ENCODE data around the gene ACTN1. TPM values are rescaled to one million over a fixed set of nuclear protein-coding genes. Genes with fewer than 3 reads are reported as not detected.

ACTN1 gene
- total RNA-seq, 4 donors from 2014 or later = 76.8 to 117 (median 94.0) TPM

DNA sequence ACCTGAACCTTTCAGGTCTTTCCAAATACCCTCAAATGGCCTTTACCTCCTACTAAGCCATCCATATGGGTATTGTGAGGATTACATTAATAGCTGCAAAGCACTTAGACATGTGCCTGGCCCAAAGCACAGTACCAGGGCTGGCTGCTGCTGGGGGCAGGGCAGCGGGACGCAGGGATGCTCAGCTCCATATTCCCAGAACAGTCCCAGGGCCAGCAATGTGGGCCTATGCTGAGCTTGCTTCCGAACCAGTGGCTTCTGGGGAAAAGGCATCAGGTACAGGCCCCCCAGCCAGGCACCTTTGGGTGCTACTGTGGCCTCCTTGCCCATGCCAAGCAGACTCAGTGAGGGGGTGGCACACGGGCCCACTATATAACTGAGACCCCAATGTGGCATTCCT is 10.4 kb downstream of the ACTN1 start:
- no peak for DNase-seq (ENCODE audit: low spot score in 2 of 2)
- TF ChIP-seq EP300 (IDR thresholded peaks at IDR 0.05) (no peak), POLR2A (IDR thresholded peaks at IDR 0.05) (no peak), POLR2AphosphoS5 (IDR thresholded peaks at IDR 0.05) (no peak), CTCF (IDR thresholded peaks at IDR 0.05) (no peak)
- H3K36me3 ChIP-seq = no peaks in the 10 kb centered on the region
- H3K4me1 ChIP-seq = peaks cover 69% of the 10 kb centered on the region
- no peaks in the 10 kb centered on the region for H3K27me3 ChIP-seq
- no peaks in the 10 kb centered on the region for H3K9me3 ChIP-seq
- WGBS = 71% methylated on average over 4 of the region's 4 CpGs
- no peak overlapping the region for H3K4me3 ChIP-seq
- H3K27ac ChIP-seq = no peak overlapping the region

DNA sequence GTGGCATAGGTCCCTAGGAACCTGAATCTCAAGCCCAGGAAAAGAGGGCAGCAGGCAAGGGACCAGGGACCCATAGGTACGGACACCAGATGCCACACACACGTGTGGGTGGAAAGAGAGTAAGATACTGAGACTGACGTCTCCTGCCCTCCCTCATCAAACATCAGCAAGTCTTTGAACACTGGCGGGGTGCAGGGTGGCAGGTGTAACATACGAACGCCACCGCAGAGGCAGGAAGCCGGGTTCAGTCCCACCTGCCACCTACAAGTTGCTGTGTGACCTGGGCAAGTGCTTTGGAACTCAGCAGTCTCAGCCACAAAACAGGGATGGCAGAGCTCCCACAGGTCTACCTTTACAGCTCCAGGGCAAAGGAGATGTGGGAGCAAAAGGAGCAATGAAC is 11.1 kb downstream of the ACTN1 start:
- 83% methylated on average over 8 of the region's 8 CpGs for WGBS
- peaks cover 69% of the 10 kb centered on the region for H3K4me1 ChIP-seq
- no peak overlapping the region for H3K4me3 ChIP-seq
- DNase-seq (ENCODE audit: low spot score in 2 of 2) = no peak
- TF ChIP-seq CTCF (IDR thresholded peaks at IDR 0.05) (no peak), POLR2A (IDR thresholded peaks at IDR 0.05) (no peak), EP300 (IDR thresholded peaks at IDR 0.05) (no peak), POLR2AphosphoS5 (IDR thresholded peaks at IDR 0.05) (no peak)
- H3K9me3 ChIP-seq = no peaks in the 10 kb centered on the region
- H3K36me3 ChIP-seq = no peaks in the 10 kb centered on the region
- no peaks in the 10 kb centered on the region for H3K27me3 ChIP-seq
- H3K27ac ChIP-seq = no peak overlapping the region

DNA sequence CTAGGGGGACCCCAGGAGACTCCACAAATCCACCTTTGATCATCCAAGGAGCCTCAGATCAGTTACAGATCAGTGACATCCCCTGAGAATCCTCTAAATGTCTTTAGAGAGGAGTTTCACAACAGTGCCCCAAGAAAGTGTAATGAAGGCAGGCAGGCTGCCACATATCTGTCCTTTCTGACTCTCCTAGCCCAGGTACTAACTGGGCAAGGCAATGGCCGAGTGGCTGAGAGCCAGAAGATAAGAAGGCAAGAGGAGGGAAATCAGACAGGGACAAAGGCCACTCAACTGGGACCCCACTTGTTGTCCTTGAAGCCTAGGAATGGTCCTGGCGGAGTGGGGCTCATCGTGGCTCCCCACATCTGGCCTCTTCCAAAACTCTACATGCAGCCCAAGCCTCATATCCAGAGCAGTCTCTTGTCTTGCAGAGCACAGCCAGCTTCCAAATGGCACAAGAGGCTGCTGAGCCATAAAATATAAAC is 11.6 kb downstream of the ACTN1 start:
- Histone ChIP-seq H3K36me3 (no peaks in the 10 kb centered on the region), H3K9me3 (no peaks in the 10 kb centered on the region), H3K27ac (peak overlapping the region; percentile 29), H3K27me3 (no peaks in the 10 kb centered on the region), H3K4me1 (peaks cover 69% of the 10 kb centered on the region), H3K4me3 (no peak overlapping the region)
- WGBS = 100% methylated on average over 3 of the region's 3 CpGs
- no peak for DNase-seq (ENCODE audit: low spot score in 2 of 2)
- TF ChIP-seq POLR2AphosphoS5 (IDR thresholded peaks at IDR 0.05) = no peak
- no peak for TF ChIP-seq CTCF (IDR thresholded peaks at IDR 0.05)
- TF ChIP-seq EP300 (IDR thresholded peaks at IDR 0.05) = no peak
- TF ChIP-seq POLR2A (IDR thresholded peaks at IDR 0.05) = no peak

- 47% methylated on average over 3 of the region's 3 CpGs for WGBS
- no peaks in the 10 kb centered on the region for H3K27me3 ChIP-seq
- H3K9me3 ChIP-seq = no peaks in the 10 kb centered on the region
- no peak overlapping the region for H3K4me3 ChIP-seq
- H3K4me1 ChIP-seq = peaks cover 75% of the 10 kb centered on the region
- peak overlapping the region; percentile 46 for H3K27ac ChIP-seq
- no peaks in the 10 kb centered on the region for H3K36me3 ChIP-seq
- DNase-seq (ENCODE audit: low spot score in 2 of 2) = no peak
- no peak for TF ChIP-seq EP300 (IDR thresholded peaks at IDR 0.05)
- TF ChIP-seq POLR2AphosphoS5 (IDR thresholded peaks at IDR 0.05) = no peak
- no peak for TF ChIP-seq CTCF (IDR thresholded peaks at IDR 0.05)
- no peak for TF ChIP-seq POLR2A (IDR thresholded peaks at IDR 0.05)
Observed at GRCh38 chr14:68966872-68967301, 12.2 kb downstream of the ACTN1 start.

GRCh38 chr14:68965261-68965761 is 13.8 kb downstream of the ACTN1 start:
- H3K36me3 ChIP-seq = no peaks in the 10 kb centered on the region
- DNase-seq (ENCODE audit: low spot score in 2 of 2) = no peak
- no peaks in the 10 kb centered on the region for H3K27me3 ChIP-seq
- no peak overlapping the region for H3K4me3 ChIP-seq
- H3K9me3 ChIP-seq = no peaks in the 10 kb centered on the region
- H3K27ac ChIP-seq = peak overlapping the region; percentile 46
- peaks cover 67% of the 10 kb centered on the region for H3K4me1 ChIP-seq
- TF ChIP-seq POLR2AphosphoS5 (IDR thresholded peaks at IDR 0.05) = no peak

Measured in suprapubic skin (tissue), 4 donors.